GM19023 (cell line): ENCODE measurements around the gene PALLD.
A peak's percentile ranks its signal among the peaks of the same experiment; 100 is the strongest.
"Not testable (repeated sequence)": the region's sequence is repeated elsewhere in the genome, so short reads cannot be mapped to it uniquely, and the experiment has no call there.

Experiments
- ATAC-seq: cut with Tn5 transposase; IDR thresholded peaks from one replicate; pipeline ENCODE4 v1.9.1; 2021; ENCODE audit warnings: mild to moderate bottlenecking, moderate library complexity; ENCODE audit not compliant: unreplicated experiment

PALLD gene

GRCh38 chr4:168496834-168497233 is at the start of gene PALLD:
PALLD (plus strand) TSS chr4:168497052.
- no peak for ATAC-seq

DNA sequence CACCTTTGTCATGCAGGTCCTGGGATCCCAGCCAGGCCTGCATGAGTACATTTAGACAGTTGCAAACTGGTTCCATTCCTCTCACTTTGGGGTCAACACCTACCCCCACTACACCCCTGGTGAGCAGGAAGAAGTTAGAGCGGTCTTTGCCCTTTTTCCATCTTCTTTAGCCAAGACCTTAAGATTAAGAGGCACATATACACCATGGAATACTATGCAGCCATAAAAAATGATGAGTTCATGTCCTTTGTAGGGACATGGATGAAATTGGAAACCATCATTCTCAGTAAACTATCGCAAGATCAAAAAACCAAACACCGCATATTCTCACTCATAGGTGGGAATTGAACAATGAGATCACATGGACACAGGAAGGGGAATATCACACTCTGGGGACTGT is 47.8 kb upstream of the PALLD start:
- not testable (repeated sequence) for ATAC-seq

DNA sequence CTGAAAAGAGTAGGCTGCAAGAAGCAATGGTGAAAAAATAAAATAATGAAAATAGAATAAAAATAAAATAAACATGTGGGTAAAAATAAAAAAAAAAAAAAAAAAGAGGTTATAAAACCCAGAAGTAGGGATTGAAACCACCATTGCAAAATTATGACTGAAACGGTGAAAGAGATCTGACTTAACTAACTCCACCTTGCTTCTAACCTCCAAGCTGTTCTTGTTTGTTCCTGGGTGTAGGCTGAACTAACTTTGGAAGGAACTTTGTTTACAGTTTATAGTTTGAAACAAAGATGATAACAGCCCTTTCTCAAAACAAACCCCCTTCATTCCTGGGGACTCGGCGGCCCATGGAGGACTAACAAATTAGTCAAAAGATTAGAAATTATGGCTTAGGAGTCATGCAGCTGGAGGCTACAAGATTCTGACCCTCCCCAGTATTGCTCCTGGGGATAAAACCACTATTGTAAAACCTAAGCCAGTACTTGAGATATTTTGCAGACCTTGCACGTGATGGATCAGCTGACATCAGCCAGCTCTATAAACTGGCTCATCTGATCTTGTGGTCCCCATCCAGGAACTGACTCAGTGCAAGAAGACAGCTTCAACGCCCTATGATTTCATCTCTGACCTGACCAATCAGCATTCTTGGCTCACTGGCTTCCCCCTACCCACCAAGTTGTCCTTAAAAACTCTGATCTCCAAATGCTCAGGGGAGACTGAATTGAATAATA is 47.0 kb upstream of the PALLD start:
- ATAC-seq, result no peak

DNA sequence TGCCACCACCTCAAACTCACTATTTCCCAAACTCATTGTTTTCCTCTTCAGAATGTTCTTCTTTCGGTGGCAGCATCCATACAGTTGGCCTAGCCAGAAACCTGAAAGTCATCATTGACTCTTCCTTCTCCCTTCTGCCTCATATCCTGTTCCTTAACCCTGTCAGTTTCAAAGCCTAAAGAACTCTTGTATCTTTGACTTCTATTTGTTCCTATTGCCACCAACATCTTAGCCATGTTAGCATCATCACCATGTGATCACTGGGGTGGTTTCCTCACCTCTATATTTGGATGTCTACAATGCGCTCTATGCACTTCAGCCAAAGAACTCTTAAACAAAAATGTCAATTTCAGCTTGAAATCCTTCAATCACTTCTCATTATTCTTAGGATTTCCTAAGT is 45.5 kb upstream of the PALLD start:
- ATAC-seq, result peak; percentile 35

DNA sequence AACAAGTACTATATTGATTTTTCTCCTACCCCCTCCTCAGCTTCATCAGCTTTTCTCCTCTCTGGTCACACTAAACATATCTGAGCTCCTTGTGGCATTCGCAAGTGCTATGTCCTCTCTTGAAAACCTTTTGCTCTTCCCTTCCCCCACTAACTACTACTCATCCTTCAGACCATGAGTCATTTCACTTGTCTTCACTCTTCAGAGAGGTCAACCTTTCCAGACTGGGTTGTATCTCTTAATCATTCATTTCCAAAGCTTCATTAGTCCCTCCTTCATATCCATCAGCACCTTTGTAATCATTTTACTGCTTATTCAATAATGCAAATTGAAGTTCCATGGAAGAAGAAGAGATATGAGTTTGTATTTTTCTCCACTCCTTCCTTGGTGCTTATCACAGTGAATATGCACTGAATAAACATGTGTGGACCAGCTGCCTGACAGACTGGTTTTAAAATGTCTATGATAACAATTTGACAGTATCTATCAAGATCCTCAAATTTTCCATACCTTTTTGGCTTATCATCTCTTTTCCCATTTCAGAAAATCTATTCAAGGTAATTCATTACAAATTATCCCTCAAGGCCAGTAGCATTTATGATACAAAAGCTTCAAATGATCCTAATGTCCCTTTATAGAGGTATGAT is 45.0 kb upstream of the PALLD start:
- ATAC-seq, result peak; percentile 82

- no peak for ATAC-seq
Observed at GRCh38 chr4:168453146-168453545, 43.7 kb upstream of the PALLD start.

DNA sequence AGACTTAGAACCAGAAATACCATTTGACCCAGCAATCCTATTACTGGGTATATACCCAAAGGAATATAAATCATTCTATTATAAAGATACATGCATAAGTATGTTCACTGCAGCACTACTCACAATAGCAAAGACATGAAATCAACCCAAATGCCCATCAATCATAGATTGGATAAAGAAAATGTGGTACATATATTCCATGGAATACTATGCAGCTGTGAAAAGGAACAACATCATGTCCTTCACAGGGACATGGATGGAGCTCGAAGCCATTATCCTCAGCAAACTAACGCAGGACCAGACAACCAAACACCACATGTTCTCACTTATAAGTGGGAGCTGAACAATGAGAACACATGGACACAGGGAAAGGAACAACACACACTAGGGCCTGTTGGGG is 38.6 kb upstream of the PALLD start:
- not testable (repeated sequence) for ATAC-seq

DNA sequence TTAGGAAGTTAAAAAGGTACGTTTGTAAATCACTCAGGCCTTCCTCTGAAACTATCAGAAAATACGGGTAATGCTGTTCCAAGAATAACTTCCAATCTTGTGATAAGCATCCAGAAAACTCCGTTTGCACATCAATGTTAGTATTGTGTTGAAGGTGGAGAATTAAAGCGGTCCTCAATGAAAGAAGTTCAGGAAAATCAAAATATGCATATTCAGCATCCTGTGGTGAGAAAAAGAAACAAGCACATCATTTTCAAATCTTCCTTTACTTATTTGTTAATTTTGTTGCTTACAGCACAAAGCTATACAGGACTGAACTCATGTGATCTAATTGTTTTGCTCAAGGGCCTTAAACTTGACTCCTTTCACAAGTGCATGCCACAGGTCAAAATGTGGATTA is 35.0 kb upstream of the PALLD start:
- ATAC-seq, result no peak

DNA sequence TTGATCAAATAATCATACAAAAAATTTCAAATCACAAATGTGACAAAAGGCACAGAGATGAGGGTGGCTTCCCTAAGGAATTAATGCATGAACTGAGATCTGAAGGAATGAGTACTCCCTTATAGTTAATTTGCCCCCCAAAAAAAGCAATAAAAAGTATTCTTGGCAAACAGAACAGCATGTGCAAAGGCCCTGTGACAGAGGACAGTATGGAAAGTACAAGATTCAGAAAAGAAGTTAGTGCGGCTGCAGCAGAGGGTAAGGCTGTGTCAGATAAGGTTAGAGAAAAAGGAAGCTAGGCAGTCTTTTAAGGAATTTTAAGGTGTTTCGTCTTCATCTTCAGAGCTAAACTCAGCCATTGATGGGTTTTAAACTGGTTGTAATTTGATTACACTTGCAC is 23.9 kb upstream of the PALLD start:
- no peak for ATAC-seq

- no peak for ATAC-seq
Observed at GRCh38 chr4:168474660-168475320, 22.1 kb upstream of the PALLD start.

DNA sequence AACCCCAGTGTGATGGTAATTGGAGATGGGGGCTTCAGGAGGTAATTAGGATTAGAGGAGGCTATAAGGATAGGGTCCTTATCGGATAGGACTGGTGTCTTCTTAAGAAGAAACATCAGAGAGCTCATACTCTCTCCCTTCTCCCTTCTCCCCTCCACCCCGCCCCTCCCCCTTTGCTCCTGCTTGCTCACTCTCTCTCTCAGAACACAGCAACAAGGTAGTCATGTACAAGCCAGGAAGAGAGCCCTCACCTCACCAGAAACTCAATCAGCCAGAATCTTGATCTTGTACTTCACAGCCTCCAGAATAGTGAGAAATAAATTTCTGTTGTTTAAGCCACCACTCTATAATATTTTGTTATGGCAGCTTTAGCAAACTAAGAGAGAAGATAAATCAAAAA is 21.1 kb upstream of the PALLD start:
- no peak for ATAC-seq

- no peak for ATAC-seq
Observed at GRCh38 chr4:168478868-168479267, 18.0 kb upstream of the PALLD start.

DNA sequence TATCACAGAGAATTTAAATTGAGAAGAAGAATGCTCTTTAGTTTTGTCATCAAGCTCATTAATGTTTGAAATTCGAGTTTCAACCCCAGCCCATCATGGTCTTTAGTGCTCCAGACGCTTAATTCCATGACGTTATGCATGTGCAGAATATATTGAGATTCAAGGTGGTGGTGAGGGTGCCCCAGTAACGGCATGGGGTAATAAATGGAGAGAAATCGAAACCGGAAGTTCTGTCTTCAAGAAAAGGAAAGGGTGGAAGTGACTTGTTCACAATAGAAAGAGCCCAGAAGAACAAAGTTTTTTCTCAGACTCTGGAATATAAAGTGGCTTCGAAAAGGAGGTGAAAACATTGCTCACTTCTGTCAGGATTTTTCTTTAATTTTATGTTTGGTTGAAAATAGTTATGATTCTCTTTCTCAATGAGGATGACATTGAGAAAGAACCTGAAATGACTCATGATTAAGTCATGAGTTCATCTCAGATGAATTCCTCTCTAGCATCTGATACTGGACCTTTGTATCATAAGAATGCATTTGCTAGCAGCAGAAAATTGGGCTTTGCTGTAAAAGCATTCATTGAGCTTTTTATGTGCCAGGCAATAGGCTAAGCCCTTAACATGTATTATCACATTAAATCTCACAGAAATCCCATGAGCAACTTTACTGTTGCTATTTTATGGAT is 15.8 kb upstream of the PALLD start:
- ATAC-seq, result peak; percentile 27

GRCh38 chr4:168483811-168484210 is 13.0 kb upstream of the PALLD start:
- no peak for ATAC-seq

DNA sequence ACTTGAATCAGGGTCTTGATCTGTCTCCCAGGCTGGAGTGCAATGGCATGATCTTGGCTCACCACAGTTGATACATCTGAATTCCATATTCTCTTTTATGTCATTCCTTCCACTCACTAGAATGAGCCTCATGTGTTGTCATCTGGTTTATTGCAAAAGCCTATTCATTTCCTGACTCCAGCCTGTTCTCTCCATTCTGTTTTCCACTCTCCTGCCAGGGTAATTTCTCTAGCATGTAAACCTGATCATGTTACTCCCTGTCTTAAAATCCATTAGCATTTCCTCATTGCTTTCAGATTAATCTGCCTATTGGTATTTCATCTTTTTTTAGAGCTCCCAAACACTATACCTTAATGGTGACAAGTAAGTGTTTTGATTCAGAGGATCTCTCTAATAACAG is 12.2 kb upstream of the PALLD start:
- ATAC-seq, result no peak

- no peak for ATAC-seq
Observed at GRCh38 chr4:168485156-168485910, 11.5 kb upstream of the PALLD start.

GRCh38 chr4:168486912-168487281 is 10.0 kb upstream of the PALLD start:
- no peak for ATAC-seq

GRCh38 chr4:168487282-168488035 is 9.4 kb upstream of the PALLD start:
- ATAC-seq, result no peak

DNA sequence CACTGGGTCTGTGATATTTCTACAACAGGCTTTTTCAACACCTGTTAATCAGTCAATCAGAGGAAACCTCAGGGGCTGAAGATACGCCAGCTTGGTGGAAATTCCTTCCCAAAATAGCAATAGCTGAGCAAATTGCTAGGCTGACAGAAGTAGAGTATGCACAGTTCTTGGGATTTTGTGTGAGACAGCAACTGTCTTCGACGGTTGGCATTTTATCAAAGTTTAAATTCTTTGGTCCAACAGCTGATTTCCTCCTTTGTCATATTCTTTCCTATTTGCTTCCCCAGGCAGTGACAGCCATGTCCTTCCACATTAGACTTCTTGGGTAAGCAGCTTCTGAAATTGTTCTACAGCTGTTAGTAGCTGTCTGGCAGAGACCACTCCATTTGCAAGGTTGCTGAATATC is 8.0 kb upstream of the PALLD start:
- ATAC-seq, result no peak

DNA sequence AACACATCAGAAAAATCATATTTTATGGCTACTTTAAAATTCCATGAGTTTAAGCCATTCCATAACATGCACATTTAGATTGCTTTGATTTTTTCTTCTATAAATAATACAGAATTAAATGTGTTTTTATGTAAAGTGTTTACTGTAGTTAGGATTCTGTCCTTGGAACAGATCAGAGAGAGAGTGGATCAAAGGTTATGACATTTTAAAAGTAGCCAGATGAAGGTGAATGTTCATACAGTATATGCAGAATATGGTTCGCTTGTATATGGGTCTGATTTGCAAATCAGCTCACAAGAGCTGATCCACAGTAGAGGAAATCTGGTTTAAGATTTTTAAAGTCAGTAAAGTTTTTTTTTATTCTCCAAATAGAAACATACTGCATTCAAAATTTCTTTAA is 7.2 kb upstream of the PALLD start:
- ATAC-seq, result no peak
